Breast epithelium (tissue), 4 donors: Measurements from ENCODE around the gene CEBPA. TPM values are rescaled to one million over a fixed set of nuclear protein-coding genes. Genes with fewer than 3 reads are reported as not detected.

Experiments used
- DNase-seq, 2 donors: peaks; one replicate each; pipeline ENCODE4 v3.0.0-alpha.2; 2019; ENCODE audit warnings: low spot score in 2 of 2
- H3K27ac ChIP-seq, 2 donors: fragments of 200-600 bp; sonication (generic) in 1 of 2; one replicate each; pipeline ENCODE4 v1.5.1; 2016 to 2019; ENCODE audit warnings: mild to moderate bottlenecking in 1 of 2
- H3K27me3 ChIP-seq, 2 donors: fragments of 200-600 bp; sonication (generic) in 1 of 2; one replicate each; pipeline versions ENCODE4 v1.5.1 to v1.6.0; 2017 to 2019; ENCODE audit warnings: control low read depth in 1 of 2, mild to moderate bottlenecking in 1 of 2
- H3K36me3 ChIP-seq: fragments of 200-600 bp; one replicate; pipeline ENCODE4 v1.5.1; 2019
- H3K4me1 ChIP-seq, 2 donors: fragments of 200-600 bp; sonication (generic); one replicate each; pipeline ENCODE4 v1.5.1; 2016 to 2019; ENCODE audit warnings: control low read depth in 1 of 2
- H3K4me3 ChIP-seq, 3 donors: fragments of 200-600 bp; sonication (generic); 1 replicate in 2 of 3; 2 replicates in 1 of 3; pipeline ENCODE4 v1.5.1; 2016 to 2019; ENCODE audit warnings: mild to moderate bottlenecking in 3 of 3, moderate library complexity in 2 of 3
- H3K9me3 ChIP-seq, 2 donors: fragments of 200-600 bp; sonication (generic) in 1 of 2; one replicate each; pipeline ENCODE4 v1.5.1; 2016 to 2019; ENCODE audit warnings: control low read depth in 1 of 2
- POLR2A ChIP-seq: fragments of 450-650 bp; IDR thresholded peaks from one replicate; pipeline ENCODE4 v1.6.1; 2016; ENCODE audit warnings: antibody characterized with exemption, mild to moderate bottlenecking, moderate library complexity
- POLR2AphosphoS5 ChIP-seq, 3 donors: sonication (generic); formaldehyde crosslinking; IDR thresholded peaks; one replicate each; pipeline ENCODE4 v1.6.1; 2017; ENCODE audit warnings: antibody characterized with exemption in 3 of 3
- intact Hi-C: fragments of 100-400 bp; cut with DNase I; formaldehyde crosslinking; loops from one replicate; pipeline ENCODE4 v1.15.1; 2023; ENCODE audit warnings: low total_unique reads
- total RNA-seq, 3 donors: library from RNA; depleted of rRNA; stranded (reverse); fragments of >200 nt; gene quantifications; one replicate each; pipeline ENCODE4 v1.1.0, GENCODE V29; 2016
- TF ChIP-seq, protein P1 (sequence below), 3 donors: fragments of 450-650 bp; IDR thresholded peaks; one replicate each; pipeline ENCODE4 v1.5.1; 2016 to 2017; ENCODE audit warnings: antibody characterized with exemption in 3 of 3, mild to moderate bottlenecking in 3 of 3, moderate library complexity in 3 of 3

Gene CEBPA
- total RNA-seq, 3 donors from 2014 or later: 35.1 to 263 (median 67.5) TPM

DNA sequence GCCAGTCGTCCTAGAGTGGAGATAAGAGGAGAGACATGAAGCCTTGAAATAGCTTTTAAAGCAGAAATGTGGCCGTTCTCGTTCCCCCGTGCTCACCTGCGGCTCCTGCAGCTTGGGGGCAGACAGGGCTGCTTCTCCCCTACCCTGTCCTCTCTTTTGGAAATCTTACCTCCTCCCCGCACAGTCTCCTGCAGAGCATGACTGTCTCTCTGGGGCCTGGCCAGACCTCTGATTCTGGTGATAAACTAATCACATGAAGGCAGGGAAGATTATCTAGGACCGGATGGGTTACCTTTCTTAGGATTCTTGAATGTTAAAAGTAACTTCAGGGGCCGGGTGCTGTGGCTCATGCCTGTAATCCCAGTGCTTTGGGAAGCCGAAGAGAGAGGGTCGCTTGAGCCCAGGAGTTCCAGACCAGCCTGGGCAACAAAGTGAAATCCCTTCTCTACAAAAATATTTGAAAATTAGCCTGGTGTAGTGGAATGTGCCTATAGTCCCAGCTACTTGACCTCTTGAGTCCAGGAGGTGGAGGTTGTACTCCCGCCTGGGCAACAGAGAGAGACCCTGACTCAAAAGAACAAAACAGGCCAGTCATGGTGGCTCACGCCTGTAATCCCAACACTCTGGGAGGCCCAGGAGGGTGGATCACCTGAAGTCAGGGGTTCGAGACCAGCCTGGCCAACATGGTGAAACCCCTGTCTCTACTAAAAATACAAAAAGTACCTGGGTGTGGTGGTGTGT lies 8.1 kb downstream of the CEBPA start:
- Histone ChIP-seq H3K27ac (peak overlapping the region in 1 of 2 donors; percentile 82), H3K36me3 (no peaks in the 10 kb centered on the region), H3K4me3 (no peak overlapping the region), H3K9me3 (peaks cover 0 to 6% of the 10 kb centered on the region in 2 donors), H3K4me1 (peaks cover 3 to 20% of the 10 kb centered on the region in 2 donors), H3K27me3 (no peaks in the 10 kb centered on the region)
- no peak for DNase-seq
- TF ChIP-seq POLR2AphosphoS5 (IDR thresholded peaks at IDR 0.05): no peak
- intact Hi-C loops: no loop called here

DNA sequence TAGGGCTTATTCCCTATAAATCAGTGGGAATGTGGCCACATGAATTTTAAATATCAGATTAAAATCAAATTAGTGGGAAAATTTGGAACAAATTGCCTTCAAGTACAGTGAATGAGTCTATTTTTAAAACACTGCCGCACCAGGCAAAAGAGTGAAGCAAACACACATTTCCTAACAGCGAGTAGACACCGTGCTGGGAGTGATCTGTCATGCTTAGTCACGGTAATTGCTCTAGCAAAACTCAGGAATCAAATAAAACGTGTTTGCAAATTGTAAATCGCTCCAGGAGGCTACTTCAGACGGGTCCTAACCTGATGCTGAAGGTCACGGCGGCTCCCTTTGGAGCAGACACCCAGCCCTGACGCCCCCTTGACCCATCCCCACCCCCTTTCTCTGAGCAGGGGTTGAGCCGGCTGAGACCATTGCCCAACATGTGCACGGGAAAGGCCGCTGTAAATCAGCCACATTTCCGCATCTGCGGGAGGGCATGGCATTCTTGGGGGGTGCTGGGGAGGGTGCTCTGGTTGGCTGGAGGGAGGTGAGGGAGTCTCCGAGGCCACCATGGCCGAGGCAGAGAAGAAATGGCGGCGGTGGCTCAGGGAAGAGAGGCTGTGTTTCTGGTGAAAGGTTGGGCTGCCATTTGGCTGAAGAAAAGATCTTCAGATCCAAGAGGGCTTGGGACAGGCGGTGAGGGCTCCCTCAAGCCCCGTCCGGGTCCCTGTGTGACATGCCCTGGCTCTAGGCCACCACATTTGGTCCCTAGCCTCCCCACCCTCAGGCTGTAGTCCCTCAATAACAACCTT lies 8.9 kb downstream of the CEBPA start:
- Histone ChIP-seq H3K36me3 (no peaks in the 10 kb centered on the region), H3K4me1 (peaks cover 3 to 17% of the 10 kb centered on the region in 2 donors), H3K27me3 (no peaks in the 10 kb centered on the region), H3K4me3 (peak overlapping the region in 2 of 3 donors; percentile 7 to 39), H3K9me3 (peaks cover 3 to 11% of the 10 kb centered on the region in 2 donors), H3K27ac (peak overlapping the region; percentile 58 to 82)
- TF ChIP-seq POLR2A (no peak), POLR2AphosphoS5 (IDR thresholded peaks at IDR 0.05) (no peak)
- TF ChIP-seq, protein P1, sequence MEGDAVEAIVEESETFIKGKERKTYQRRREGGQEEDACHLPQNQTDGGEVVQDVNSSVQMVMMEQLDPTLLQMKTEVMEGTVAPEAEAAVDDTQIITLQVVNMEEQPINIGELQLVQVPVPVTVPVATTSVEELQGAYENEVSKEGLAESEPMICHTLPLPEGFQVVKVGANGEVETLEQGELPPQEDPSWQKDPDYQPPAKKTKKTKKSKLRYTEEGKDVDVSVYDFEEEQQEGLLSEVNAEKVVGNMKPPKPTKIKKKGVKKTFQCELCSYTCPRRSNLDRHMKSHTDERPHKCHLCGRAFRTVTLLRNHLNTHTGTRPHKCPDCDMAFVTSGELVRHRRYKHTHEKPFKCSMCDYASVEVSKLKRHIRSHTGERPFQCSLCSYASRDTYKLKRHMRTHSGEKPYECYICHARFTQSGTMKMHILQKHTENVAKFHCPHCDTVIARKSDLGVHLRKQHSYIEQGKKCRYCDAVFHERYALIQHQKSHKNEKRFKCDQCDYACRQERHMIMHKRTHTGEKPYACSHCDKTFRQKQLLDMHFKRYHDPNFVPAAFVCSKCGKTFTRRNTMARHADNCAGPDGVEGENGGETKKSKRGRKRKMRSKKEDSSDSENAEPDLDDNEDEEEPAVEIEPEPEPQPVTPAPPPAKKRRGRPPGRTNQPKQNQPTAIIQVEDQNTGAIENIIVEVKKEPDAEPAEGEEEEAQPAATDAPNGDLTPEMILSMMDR (IDR thresholded peaks at IDR 0.05): no peak
- intact Hi-C loops: no loop called here
- no peak for DNase-seq

DNA sequence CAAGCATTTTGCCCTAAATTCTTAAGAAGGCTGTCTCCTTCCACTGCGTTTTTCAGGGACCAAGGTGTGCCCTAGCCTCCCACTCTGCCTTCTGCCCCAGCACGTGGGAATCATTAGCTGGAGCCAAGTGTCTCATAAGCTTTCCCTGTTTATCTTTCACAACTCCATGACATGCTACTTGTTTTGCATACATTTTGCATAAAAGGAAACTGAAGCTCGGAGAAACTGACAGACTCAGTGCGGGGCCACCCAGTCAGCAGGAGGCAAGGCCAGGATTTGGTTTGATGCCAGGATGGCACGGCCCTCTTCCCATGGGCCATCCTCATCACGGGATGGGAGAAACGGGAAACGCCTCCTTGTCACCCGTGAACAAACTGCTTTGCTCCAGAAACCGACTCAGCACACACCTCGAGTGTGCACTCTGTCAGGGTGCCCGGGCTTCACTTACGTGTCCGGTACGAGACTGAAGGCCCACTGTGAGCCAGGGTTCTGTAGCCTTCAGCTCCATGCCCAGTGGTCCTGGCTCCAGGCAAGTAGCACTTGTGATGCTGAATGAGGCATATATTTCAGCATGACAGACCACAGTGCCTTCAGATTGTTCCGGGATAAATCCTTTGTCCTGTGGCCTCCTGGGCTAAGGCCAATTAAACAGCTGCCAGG lies 9.6 kb downstream of the CEBPA start:
- TF ChIP-seq POLR2AphosphoS5 (IDR thresholded peaks at IDR 0.05) (no peak), POLR2A (no peak)
- TF ChIP-seq, protein P1 (IDR thresholded peaks at IDR 0.05): no peak
- peak overlapping the region; percentile 58 to 82 for H3K27ac ChIP-seq
- peaks cover 3 to 17% of the 10 kb centered on the region in 2 donors for H3K4me1 ChIP-seq

DNA sequence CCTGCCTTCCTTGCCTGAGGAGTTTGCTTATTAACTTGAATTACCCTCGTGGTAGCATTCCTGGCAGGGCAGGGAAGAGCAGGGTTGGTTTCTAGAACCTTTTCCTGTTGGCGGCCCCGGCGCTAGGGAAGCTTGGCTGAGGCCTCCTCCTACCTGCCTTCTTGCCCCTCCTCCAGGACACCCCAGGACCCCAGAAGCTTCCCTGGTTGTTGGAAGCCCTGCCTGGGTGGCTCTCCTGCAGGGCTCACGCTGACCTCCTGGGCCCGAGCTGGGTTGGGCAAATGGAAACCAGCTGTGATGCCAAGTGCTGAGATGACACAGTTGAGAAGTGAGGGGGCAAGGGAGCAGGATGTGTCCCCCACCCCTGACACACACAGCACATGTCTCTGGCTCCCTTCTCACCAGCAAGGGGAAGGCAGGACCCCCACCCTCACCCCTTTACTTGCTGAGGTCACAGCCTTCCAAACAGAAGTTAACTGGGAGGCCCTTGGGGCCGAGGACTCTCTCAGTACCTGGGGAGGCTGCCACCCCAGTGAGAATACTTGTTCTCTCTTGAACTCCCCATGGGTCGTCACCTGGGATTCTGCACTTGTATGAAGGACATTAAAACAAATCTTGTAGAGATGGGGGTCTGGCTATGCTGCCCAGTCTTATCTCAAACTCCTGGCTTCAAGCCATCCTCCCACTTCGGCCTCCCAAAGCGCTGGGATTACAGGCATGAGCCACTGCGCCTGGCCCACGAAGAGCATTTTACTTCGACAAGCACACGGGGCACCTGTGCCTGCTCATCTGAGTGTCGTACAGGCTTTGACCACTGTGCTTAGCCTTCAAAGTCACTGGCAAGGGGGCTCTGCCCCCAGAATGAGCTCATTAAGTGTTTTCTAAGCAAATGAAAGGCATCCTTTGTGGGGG lies 10.5 kb downstream of the CEBPA start:
- intact Hi-C loops: no loop called here
- H3K9me3 ChIP-seq: peaks cover 5 to 15% of the 10 kb centered on the region in 2 donors
- H3K4me3 ChIP-seq: no peak overlapping the region
- H3K27ac ChIP-seq: no peak overlapping the region
- no peak for DNase-seq
- no peaks in the 10 kb centered on the region for H3K27me3 ChIP-seq
- TF ChIP-seq POLR2AphosphoS5 (IDR thresholded peaks at IDR 0.05) (no peak), POLR2A (no peak)
- TF ChIP-seq, protein P1 (IDR thresholded peaks at IDR 0.05): no peak
- H3K4me1 ChIP-seq: peaks cover 3 to 17% of the 10 kb centered on the region in 2 donors
- no peaks in the 10 kb centered on the region for H3K36me3 ChIP-seq

More for the DNA sequence above, 9.6 kb downstream of the CEBPA start:
- no peaks in the 10 kb centered on the region for H3K27me3 ChIP-seq
- intact Hi-C loops: no loop called here
- H3K4me3 ChIP-seq: peak overlapping the region in 2 of 3 donors; percentile 7 to 39
- H3K9me3 ChIP-seq: peaks cover 5 to 15% of the 10 kb centered on the region in 2 donors
- no peaks in the 10 kb centered on the region for H3K36me3 ChIP-seq
- no peak for DNase-seq
